AG08396 (cell line): ENCODE measurements around the gene SEMA3A.
"Not testable (repeated sequence)": the region's sequence is repeated elsewhere in the genome, so short reads cannot be mapped to it uniquely, and the experiment has no call there.

Source experiments
- DNase-seq: peaks from one replicate; pipeline ENCODE4 v3.0.0; 2012; ENCODE audit warnings: low spot score, mixed read lengths

Gene SEMA3A

DNA sequence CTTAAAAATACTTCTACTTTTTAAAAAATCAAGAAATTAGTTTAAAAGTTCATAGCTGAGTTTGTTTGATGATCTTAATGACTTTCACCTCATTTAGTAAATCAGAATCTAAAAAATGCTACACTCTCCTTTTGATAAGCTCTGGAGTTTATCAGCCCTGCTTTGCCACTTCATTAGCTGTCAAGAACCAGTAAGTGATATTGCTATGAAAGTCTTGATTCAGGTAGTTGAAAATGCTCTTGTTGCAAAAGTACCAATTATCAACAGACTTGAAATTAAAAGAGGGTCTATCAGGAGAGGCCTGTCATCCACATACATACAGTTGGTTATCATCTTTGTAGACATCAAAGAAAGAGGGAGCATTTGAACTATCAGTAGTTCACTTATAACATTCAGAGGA, 41.6 kb downstream of the SEMA3A start:
- no peak for DNase-seq

DNA sequence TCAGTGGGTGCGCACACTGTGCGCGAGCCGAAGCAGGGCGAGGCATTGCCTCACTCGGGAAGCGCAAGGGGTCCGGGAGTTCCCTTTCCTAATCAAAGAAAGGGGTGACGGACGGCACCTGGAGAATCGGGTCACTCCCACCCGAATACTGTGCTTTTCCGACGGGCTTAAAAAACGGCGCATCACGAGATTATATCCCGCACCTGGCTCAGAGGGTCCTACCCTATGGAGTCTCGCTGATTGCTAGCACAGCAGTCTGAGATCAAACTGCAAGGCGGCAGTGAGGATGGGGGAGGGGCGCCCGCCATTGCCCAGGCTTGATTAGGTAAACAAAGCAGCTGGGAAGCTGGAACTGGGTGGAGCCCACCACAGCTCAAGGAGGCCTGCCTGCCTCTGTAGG, 44.2 kb downstream of the SEMA3A start:
- DNase-seq, result not testable (repeated sequence)

DNA sequence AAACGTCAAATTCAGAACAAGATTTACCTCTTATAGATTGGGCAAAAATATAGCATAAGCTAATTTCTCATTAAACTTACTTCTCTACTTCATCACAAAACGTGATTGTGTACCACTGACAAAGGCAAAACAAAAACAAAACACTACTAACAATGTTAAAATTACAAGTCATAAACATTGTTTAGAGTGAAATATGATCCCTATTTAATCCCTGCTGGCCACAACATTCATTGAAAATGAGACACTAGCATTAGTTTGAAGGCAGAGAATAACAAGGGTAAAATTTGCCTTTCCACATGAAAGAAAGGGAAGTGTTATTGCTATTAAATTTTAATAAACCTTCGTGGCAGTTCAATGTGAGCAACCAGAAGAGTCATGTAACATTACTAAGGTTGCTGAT, 45.0 kb downstream of the SEMA3A start:
- DNase-seq, result no peak

DNA sequence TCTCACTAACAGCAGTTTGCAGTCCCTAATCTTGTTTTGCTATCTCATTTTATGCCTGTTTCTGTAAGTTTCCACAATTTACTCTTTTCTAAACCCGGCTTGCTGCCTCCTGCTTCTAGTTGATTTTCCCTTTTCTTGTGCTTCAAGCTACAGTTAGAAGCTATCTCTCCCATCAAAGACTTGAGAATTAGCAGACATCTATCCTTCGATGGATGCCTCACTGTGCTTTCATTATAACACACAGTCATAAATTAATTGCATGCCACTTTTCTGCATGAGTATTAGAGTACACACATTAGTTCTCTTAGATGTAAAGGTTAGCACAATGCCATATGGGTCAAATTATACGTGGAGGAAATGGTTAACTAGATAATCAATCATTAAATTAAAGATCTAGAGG, 48.7 kb downstream of the SEMA3A start:
- no peak for DNase-seq

DNA sequence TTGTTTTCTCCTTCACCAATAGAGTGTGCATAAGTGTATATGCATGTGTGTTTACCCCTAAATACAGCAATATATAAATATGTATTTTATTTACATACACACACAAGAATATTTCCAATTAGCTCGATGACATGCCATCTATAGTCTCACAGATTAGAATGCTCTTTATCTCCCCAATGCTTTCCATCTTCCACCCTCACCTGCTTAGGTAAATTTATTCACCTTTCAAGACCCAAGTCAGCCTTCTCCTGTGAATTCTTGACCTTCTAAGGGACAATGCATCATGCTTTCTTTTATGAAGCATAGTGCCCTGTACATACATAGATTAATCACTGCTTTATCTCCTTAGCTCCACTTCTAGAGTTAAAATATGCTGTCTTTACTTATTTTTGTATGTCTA, 49.7 kb downstream of the SEMA3A start:
- DNase-seq, result no peak

DNA sequence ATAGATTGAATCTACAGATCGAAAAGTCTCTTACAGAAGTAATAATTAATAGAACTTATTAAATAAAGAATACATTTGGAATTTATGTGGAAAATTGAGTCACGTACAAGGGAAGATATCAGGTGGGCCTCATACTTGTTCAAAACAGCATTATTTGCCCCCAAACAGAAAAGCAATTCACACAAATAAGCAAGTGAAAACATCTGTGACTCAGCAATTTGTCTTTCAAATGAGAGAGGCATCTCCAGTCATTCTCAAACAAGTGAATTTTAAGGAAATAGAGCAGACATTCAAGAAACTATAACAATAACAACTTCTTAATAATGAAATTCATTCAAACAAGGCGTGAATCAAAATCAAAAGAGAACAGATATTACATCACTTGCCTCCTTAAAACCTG, 50.1 kb downstream of the SEMA3A start:
- no peak for DNase-seq

DNA sequence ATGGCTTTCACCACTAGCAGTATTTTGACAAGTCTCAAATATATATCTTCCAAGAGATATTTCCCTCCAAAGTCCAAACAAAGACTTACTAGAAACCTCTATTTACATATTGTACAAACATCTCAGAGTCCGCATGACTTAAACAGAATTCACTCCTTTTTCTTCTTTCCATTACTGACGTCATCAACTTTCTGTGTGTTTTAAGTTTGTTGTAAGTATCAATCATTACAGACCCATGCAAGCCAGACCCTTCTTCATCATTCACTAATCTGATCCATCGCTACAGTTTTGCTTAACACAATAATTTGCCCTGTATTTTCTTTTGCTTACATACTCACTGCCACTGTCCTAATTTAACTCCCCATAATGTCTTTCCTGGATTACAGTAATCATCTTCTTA, 51.9 kb downstream of the SEMA3A start:
- no peak for DNase-seq

DNA sequence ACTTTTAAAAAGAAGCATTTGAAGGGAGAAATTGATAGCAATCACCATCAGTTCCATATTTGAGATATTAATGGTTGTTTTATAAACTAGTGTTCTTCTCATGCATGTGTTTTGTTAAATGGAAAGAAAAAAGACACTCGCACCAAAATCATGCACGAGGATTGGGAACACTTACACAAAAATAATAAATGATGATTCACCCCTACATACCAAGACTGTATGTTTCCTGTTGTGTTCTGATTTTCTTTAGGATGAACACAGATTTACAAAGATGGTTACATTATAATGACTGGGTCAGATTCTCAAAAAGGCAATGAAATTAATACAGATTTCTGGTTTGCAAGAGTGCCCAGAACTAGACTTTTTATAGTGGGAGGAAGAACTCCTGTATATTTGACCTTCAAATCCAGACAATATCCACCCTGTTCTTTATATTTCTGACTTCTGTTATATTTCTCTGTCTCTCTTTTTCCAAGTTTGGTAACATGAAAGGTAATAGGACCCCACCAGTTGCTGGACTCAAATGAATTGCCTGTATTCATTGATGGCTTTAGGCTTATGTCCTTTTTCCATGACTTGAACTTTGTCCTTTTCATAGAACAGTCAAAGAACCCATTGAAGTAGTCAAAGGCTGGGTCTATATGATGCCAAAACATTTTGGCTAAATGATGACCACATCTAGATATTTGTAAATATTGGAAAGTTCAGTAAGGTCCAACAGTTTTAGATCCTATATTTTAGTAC, 54.4 kb downstream of the SEMA3A start:
- DNase-seq, result no peak

DNA sequence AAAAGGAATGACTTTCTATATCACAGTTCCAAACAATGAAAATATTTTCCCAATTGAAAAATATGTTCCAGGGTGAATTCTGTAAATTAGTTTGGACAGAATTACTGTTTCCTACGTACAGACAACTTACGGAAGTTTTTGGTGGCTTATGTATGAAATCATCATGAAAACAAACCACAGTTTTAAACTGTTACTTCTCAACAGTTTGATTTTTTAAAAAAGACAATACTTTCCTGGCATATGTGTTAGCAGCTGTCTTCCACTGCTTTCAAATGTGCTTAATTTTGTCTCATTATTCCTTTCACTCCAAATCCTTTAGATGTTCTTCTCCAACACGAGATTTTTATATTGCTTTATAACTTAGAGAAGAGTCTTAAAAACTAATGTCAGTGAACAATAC, 56.2 kb downstream of the SEMA3A start:
- no peak for DNase-seq

DNA sequence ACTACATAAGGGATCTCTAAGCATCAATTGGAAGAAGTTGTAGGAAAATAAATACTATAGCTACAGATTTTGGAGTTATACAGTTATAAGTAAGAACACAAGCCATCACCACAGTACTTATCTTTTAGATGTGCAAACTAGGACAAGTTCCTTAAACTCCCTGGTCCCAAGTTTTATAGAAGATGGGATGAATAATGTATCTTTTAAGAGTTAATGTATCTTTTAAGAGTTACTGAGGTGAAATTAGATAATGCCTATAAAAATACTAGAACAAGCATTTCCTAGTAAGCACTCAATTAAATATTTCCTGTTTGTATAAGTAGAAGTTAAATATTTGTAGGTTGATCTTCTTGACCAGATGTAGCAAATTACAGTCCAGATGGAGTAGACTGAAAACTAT, 56.8 kb downstream of the SEMA3A start:
- DNase-seq, result no peak

DNA sequence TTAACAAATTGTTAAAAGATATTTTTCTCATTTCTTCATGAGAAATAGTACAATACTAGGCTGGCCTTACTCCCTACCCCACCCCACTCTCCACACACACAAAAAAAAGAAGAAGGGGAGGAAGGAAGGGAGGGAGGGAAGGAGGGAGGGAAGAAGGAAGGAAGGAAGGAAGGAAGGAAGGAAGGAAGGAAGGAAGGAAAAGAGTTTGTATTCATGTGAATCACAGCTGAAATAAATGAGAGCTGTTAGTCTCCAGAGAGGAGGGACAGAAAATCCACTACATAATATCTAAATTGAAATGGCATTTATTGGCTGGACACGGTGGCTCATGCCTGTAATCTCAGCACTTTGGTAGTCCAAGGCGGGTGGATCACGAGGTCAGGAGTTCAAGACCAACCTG, 57.8 kb downstream of the SEMA3A start:
- DNase-seq, result no peak

DNA sequence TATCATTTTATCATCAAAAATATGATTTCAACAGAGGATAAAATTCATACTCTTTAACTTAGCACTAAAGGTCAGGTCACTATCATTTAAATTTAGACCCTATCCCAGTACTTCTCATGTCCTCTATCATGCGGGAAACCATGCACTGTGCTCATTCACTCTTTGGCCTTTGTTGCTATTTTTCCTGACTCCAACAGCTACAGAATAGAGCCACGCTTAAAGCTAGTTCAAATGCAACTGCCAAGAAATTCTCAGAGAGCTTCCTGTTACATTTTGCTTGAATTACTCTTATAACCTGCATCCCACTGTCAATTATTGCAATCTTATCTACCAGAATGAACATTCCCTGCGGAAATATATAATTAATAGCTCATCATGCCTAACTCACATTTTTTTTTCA, 58.3 kb downstream of the SEMA3A start:
- no peak for DNase-seq

DNA sequence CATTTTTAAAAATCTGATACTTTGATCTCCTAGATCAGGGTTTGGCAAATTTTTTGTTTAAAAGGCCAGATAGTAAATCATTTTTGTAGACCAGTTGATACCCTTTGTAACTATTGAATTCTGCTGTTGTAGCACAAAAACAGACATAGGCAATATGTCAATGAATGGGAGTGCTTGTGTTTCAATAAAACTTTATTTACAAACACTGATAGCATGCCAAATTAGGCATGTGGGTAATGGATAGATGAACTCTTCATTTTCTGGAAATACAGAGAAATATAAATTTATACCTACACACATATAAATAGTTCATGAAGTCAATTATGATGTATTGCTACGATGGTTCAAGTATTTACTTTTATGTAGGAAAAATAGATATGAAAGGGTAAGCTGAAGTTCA, 60.4 kb downstream of the SEMA3A start:
- DNase-seq, result no peak

DNA sequence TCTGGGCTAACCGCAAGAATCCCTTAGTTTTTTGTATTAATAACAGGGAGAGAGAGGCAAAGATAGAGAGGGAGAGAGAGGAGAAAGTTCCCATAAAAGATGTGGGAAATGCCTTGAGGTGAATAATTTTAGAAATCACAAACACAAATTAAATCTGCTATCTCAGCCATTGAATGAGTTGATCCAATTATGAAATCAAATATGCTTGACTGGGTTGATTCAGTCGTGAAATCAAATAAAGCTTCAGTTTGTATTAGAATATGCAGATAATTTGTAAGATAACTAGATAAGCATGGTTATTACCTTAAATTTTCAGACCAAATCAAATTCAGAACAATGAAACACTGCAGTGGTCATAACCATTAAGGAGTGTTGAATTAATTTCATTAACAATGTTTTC, 68.9 kb downstream of the SEMA3A start:
- no peak for DNase-seq

DNA sequence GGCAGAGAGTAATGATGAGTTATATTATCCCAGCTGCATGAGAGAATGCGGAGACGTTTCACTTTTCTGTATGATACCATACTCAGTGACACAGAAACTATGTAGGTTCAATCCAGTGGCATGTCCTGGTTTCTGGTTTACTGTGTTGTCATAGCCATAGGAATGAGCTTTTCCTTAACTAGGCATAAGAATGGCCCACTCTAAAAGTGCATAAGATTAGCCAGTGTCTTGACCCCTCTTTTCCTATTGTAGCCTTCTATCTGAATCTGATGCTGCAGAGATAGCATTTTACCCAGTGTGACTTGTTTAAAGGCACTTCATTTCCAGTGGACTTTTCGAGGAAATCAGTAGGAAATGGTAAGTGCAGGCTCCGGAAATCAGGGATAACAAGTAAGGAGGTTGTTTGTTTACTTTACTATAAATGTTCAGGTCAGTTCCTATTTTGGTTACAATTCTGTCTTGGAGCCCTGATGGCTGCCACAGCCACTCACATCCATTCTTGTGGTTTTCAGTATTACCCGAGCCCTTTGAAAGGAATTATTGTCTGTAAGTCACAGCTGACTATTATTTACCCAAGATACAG, 70.5 kb downstream of the SEMA3A start:
- DNase-seq, result no peak

DNA sequence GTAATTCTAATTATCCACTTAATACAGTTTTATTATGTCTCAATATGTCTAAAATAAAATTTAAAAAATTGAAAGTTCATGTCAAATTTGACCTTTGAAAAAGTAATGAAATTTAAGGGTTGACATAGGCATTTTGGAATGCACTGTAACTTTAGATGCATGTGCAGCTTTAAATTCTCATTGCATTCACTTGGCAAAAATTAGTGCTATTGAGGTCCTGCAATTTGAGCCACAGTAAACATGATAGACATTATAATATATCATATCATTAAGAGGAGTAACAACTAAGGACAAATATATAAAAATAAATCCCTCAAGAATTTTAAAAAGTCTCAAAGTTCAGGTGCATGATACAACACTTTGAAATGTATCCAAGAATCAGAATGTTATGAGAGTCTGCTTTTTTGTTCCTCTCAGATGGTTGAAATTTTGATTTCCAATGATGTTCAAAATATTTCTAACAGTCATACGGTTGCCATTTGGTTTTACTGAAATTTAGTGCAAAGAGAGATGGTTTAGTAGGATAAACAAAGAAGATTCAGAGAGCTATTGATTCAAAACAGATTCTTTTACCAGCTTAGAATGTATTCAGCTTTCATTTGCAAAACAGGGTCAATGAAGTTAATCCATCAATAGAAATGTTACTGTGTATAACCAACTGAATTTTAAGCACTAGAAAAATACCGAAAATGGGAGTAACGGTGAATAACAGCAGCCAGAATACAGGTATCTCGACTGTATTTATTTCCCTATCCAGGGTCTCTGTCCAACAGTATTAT, 71.8 kb downstream of the SEMA3A start:
- DNase-seq, result no peak

DNA sequence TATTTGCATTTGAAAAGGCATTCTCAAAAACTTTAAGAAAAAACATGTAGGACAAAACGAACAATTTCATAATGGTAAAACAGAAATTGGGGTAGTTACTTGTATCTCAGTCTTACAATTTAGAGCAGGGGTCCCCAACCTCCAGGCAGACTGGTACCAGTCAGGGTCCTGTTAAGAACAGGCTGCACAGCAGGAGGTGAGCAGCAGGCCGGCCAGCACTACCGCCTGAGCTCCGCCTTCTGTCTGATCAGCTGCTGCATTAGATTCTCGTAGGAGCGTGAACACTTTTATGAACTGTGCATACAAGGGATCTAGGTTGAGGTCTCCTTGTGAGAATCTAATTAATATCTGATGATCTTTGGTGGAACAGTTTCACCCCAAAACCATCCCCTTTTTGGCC, 77.3 kb downstream of the SEMA3A start:
- DNase-seq, result no peak

DNA sequence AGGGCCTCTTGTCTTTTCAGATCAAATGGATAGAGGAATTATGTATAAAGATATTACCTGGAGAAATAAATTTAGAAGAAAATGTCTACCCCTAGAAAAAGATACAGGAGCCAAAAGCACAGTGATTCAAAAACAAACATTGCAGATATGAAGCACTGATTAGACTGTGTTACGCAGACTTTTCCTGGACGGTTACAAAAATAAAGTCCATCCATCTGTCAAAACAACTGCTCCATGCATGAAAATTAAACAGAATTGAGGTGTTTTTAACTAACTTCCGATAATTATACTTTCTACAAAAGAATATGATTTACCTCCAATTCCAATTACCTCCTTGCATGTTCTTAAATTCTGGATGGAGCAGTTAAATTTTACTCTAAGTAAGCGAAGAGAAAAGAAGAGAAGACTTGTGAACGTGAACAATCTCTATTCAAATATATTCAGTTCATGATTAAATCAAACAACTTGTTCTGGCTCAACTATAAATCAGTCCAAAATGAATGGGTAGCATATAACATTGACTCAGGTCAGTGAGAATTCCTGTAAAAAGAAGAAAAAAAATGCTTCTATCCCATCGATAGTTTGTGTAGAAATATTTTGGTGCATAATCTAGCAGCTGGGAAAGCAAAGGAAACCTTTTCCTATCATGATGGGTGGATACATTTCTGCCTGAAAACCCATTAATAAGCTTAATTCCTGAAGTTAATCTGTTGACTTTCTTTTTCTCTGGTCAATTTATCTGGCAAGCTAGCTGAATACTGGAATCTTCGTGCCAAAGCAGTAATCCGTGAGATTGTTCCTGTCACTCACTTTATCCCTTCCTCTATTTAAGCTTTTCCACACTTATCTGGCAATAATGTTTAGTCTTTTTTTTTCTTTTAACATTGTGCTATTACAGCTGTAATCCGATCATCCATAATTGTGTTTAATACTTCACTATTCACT, 80.4 kb downstream of the SEMA3A start:
- no peak for DNase-seq

DNA sequence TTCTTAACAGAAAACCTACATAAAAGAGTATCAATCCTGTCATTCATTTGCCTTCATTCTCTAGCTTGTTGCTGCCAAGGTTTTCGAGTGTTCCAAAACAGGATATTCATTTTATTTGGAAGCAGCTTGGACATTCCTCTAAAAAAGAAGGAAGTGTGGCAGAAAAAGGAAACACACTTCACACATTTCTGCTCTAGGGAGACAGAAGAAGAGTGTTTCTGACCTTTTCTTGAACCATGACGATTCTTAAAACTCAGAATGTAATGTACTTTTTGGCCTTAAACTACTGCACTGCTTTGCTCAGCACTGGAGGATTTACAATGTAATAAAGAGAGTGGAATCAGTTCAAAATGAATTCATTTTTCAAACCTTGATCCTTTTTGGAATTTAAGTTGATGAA, 81.3 kb downstream of the SEMA3A start:
- DNase-seq, result no peak

DNA sequence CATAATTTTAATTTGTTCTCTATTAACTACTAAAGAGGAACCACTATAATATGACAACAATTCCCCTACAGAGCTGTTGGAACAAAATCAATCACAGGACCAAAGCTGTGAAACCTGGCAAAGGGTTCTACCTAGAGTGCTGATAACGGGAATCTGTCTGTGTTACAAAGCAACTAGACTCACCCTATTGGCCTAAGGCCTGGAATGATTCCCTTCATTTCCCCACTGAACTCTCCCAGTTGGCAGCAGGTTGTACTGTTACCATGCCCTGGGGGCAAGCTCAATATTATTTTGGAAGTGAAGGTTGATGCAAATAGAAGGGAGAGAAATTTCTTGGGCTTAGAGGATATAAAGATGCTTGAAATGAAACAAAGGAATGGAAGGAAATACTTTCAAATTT, 81.8 kb downstream of the SEMA3A start:
- DNase-seq, result no peak

DNA sequence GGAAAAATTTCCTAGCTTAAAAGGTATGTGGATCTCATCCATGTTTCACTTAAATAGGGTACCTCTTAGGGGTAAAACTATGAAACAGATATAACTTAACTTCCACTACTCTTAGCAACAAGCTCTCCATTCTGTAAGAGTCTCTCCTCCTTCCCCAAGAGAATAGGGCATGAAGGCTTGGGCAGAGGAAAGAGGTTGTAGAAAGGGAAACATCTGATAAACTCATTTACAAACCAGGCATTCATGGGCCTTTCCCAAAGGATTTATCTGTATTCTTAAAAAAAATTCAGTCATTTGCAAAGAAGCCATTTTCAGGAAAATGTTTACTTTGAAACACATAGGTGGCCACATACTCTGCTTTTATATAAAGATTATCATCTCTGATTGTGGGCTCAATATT, 82.7 kb downstream of the SEMA3A start:
- no peak for DNase-seq

DNA sequence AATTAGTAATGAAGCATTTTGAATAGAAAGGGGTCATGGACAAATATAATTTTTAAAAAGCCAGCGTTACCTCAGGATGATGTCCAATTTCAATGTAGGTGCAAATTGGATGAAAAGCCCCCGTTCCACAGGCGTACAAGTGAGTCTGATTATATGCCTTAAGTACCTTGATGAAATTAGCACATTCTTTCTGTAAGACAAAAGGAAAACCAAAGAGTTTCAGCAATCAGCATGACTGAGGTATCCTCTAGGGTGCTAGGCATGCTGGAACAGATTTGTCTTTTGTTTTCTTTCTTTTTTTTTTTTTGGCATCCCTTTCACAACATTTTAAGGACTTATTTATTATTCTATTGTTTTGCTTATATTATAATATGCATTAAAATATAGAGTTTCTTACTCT, 84.2 kb downstream of the SEMA3A start:
- DNase-seq, result no peak
